KMS-11 (cell line): Measurements from ENCODE around the gene RNF175.

Source experiments
- H2AFZ ChIP-seq: fragments of 200-600 bp; sonication (generic); 2 replicates; pipeline ENCODE4 v1.6.1; 2016; ENCODE audit warnings: antibody characterized with exemption, mixed run types, low read depth
- H3K27ac ChIP-seq: fragments of 200-600 bp; sonication (generic); 2 replicates; pipeline ENCODE4 v1.6.1; 2016; ENCODE audit warnings: mild to moderate bottlenecking, mixed run types
- H3K27me3 ChIP-seq: fragments of 200-600 bp; sonication (generic); 2 replicates; pipeline ENCODE4 v1.6.1; 2017; ENCODE audit warnings: mild to moderate bottlenecking, low read depth, mixed run types, moderate library complexity; ENCODE audit not compliant: insufficient read depth
- H3K36me3 ChIP-seq: fragments of 200-600 bp; sonication (generic); 2 replicates; pipeline ENCODE4 v1.6.1; 2017; ENCODE audit warnings: mild to moderate bottlenecking, mixed run types; ENCODE audit not compliant: insufficient read depth
- H3K4me1 ChIP-seq: fragments of 200-600 bp; sonication (generic); 2 replicates; pipeline ENCODE4 v1.6.1; 2016; ENCODE audit warnings: mild to moderate bottlenecking, low read depth, mixed run types; ENCODE audit not compliant: poor library complexity, severe bottlenecking
- H3K4me2 ChIP-seq: fragments of 200-600 bp; sonication (generic); 2 replicates; pipeline ENCODE4 v1.7.0; 2016; ENCODE audit warnings: mild to moderate bottlenecking, mixed run types
- H3K4me3 ChIP-seq: fragments of 200-600 bp; sonication (generic); IDR thresholded peaks from 2 replicates; pipeline ENCODE4 v1.6.1; 2017; ENCODE audit warnings: low read depth, low read length, mixed read lengths; ENCODE audit not compliant: insufficient read depth
- H3K79me2 ChIP-seq: fragments of 200-600 bp; sonication (generic); 2 replicates; pipeline ENCODE4 v1.6.1; 2016; ENCODE audit warnings: low read depth, mixed run types; ENCODE audit not compliant: insufficient read depth
- H3K9ac ChIP-seq: fragments of 200-600 bp; sonication (generic); 2 replicates; pipeline ENCODE4 v1.6.1; 2016; ENCODE audit warnings: mild to moderate bottlenecking, mixed run types
- H4K20me1 ChIP-seq: fragments of 200-600 bp; sonication (generic); 2 replicates; pipeline ENCODE4 v1.6.1; 2016; ENCODE audit warnings: mild to moderate bottlenecking, mixed run types; ENCODE audit not compliant: insufficient read depth
- TF ChIP-seq, protein P1 (sequence below): fragments of 200-600 bp; sonication (generic); conservative IDR thresholded peaks from 2 replicates; pipeline ENCODE4 v1.6.1; 2017; ENCODE audit warnings: low read depth, mild to moderate bottlenecking, antibody characterized with exemption, low read length, moderate library complexity, mixed read lengths

RNF175 gene

DNA sequence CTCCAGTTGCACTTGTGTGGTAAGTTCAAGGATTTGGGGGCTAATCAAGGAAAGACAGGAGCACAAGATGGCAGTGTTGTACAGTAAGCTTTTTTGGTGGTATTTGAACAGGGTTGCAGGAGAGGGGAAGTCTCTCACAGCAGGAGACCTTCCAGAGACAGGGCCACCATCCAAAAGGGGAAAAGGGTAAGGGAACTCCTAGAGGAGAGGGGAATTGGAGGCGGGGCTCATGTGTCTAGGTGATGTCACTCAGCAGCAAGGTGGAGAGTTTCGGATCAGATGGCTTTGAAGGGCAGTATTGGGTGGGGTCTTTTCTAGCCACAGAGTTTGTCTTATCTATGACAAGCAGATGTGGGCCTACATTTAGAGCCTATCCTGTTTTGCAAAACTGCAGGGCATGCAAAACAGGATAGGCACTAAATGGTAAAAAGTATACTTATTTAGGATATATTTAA lies 13.4 kb upstream of the RNF175 start:
- H3K4me2 ChIP-seq, result no peak overlapping the region
- no peaks in the 10 kb centered on the region for H3K79me2 ChIP-seq
- TF ChIP-seq, protein P1, sequence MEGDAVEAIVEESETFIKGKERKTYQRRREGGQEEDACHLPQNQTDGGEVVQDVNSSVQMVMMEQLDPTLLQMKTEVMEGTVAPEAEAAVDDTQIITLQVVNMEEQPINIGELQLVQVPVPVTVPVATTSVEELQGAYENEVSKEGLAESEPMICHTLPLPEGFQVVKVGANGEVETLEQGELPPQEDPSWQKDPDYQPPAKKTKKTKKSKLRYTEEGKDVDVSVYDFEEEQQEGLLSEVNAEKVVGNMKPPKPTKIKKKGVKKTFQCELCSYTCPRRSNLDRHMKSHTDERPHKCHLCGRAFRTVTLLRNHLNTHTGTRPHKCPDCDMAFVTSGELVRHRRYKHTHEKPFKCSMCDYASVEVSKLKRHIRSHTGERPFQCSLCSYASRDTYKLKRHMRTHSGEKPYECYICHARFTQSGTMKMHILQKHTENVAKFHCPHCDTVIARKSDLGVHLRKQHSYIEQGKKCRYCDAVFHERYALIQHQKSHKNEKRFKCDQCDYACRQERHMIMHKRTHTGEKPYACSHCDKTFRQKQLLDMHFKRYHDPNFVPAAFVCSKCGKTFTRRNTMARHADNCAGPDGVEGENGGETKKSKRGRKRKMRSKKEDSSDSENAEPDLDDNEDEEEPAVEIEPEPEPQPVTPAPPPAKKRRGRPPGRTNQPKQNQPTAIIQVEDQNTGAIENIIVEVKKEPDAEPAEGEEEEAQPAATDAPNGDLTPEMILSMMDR, result 0 out of 2 replicates have a peak, but pooled peaks have one; percentile 15
- no peaks in the 10 kb centered on the region for H3K27me3 ChIP-seq
- no peaks in the 10 kb centered on the region for H3K36me3 ChIP-seq
- H3K4me3 ChIP-seq, result no peak overlapping the region
- H3K4me1 ChIP-seq, result no peaks in the 10 kb centered on the region
- H3K9ac ChIP-seq, result no peak overlapping the region
- H3K27ac ChIP-seq, result no peak overlapping the region
- no peak overlapping the region for H2AFZ ChIP-seq
- H4K20me1 ChIP-seq, result no peaks in the 10 kb centered on the region

DNA sequence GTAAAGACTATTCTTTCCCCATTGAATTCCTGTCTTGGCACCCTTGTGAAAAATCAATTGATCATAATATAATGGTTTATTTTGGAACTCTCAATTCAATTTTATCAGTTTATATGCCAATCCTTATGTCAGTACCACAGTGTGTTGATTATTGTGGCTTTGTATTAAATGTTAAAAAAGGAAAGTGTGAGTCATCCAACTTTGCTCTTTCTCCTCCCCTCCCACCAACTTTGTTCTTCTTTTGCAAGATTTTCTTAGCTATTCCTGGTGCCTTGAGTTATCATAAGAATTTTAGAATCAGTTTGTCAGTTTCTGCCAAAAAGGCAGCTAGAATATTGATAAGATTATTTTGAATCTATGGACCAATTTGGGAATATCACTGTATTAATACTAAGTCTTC lies 11.2 kb upstream of the RNF175 start:
- H2AFZ ChIP-seq, result no peak overlapping the region
- no peak overlapping the region for H3K9ac ChIP-seq
- H3K4me3 ChIP-seq, result no peak overlapping the region
- no peaks in the 10 kb centered on the region for H4K20me1 ChIP-seq
- H3K27ac ChIP-seq, result no peak overlapping the region
- TF ChIP-seq, protein P1, result no peak
- H3K79me2 ChIP-seq, result no peaks in the 10 kb centered on the region
- H3K4me2 ChIP-seq, result no peak overlapping the region
- no peaks in the 10 kb centered on the region for H3K4me1 ChIP-seq
- H3K36me3 ChIP-seq, result no peaks in the 10 kb centered on the region
- H3K27me3 ChIP-seq, result no peaks in the 10 kb centered on the region

DNA sequence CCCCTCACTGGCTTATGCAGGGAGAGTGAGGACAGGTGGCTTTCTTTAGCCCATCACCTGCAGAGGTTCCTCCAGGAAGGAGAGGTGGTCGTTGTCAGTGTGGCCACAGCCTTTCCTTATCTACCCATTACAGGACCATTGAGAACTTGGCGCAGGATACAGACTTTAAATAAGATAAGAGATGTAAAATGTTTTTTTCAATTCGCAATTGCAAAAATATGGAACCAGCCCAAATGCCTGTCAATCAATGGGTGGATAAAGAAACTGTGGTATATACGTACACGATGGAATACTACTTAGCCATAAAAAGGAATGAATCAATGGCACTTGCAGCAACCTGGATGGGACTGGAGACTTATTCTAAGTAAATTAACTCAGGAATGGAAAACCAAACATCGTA lies 6.9 kb upstream of the RNF175 start:
- H3K4me1 ChIP-seq, result no peaks in the 10 kb centered on the region
- H2AFZ ChIP-seq, result no peak overlapping the region
- no peak overlapping the region for H3K27ac ChIP-seq
- no peaks in the 10 kb centered on the region for H4K20me1 ChIP-seq
- H3K36me3 ChIP-seq, result no peaks in the 10 kb centered on the region
- no peak overlapping the region for H3K4me3 ChIP-seq
- no peaks in the 10 kb centered on the region for H3K79me2 ChIP-seq
- TF ChIP-seq, protein P1, result no peak
- no peak overlapping the region for H3K4me2 ChIP-seq
- H3K9ac ChIP-seq, result no peak overlapping the region
- H3K27me3 ChIP-seq, result no peaks in the 10 kb centered on the region

DNA sequence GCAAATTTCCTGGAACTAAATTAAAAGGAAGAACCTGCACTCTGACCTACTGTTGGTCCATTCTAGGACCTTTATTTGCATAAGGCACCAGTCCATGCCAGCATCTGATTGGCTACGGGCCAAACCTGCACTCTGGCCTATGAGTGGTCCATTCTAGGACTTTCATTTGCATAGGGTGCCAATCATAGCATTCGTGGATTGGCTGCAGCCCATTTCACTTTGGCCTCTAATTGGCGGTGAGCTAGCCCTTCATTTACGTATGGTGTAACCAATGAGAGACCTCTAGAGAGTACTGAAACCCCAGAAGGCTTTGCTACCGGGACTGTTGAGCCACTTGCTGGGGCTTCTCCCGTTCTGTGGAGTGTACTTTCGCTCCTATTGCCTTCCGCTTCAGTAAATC lies 6.1 kb upstream of the RNF175 start:
- Histone ChIP-seq H3K4me2 (no peak overlapping the region), H2AFZ (no peak overlapping the region), H3K27ac (no peak overlapping the region), H3K4me1 (no peaks in the 10 kb centered on the region), H4K20me1 (no peaks in the 10 kb centered on the region), H3K79me2 (no peaks in the 10 kb centered on the region), H3K27me3 (no peaks in the 10 kb centered on the region), H3K4me3 (no peak overlapping the region), H3K9ac (no peak overlapping the region), H3K36me3 (no peaks in the 10 kb centered on the region)
- TF ChIP-seq, protein P1, result no peak
